RWPE1 (cell line): ENCODE measurements around the gene EVI5.

ENCODE experiments used
- CTCF ChIA-PET: fragments of 350-600 bp; sonication (Branson Sonifier 250); formaldehyde crosslinking; extraction: SDS; loops from one replicate; lab custom pipeline; 2021; lab: Yijun Ruan, JAX
- POLR2A ChIA-PET: fragments of 400-600 bp; formaldehyde crosslinking; extraction: SDS; loops from one replicate; lab custom pipeline; 2020; ENCODE audit warnings: antibody characterized with exemption; ENCODE audit not compliant: low non-redundant PET; lab: Yijun Ruan, JAX
- DNase-seq: peaks from one replicate; pipeline ENCODE4 v3.0.0; 2012; ENCODE audit warnings: low spot score
- H3K27ac ChIP-seq: fragments of 450-650 bp; 2 replicates; pipeline ENCODE4 v1.5.1; 2017
- CTCF ChIP-seq: fragments of 450-650 bp; conservative IDR thresholded peaks from 2 replicates; pipeline ENCODE4 v1.5.1; 2017; ENCODE audit warnings: low read depth, mild to moderate bottlenecking

The EVI5 gene

GRCh38 chr1:92797961-92798360 lies 13.1 kb upstream of the EVI5 start:
- ChIA-PET CTCF (no interaction called here), POLR2A (no interaction called here)
- H3K27ac ChIP-seq, result no peak overlapping the region
- no peak for TF ChIP-seq CTCF
- no peak for DNase-seq

GRCh38 chr1:92797297-92797696 lies 12.4 kb upstream of the EVI5 start:
- TF ChIP-seq CTCF, result no peak
- ChIA-PET CTCF (interaction anchor here (0.7 kb wide), 1 partner anchor 41 kb away, joined by 3 read pairs; no protein-coding TSS in a partner anchor), POLR2A (no interaction called here)
- no peak for DNase-seq
- H3K27ac ChIP-seq, result no peak overlapping the region

GRCh38 chr1:92795166-92795565 lies 10.3 kb upstream of the EVI5 start:
- H3K27ac ChIP-seq, result no peak overlapping the region
- no peak for DNase-seq
- ChIA-PET CTCF (interaction anchor here (0.6 kb wide), 1 partner anchor 46 kb away, joined by 3 read pairs; no protein-coding TSS in a partner anchor), POLR2A (no interaction called here)
- no peak for TF ChIP-seq CTCF

- no peak overlapping the region for H3K27ac ChIP-seq
- POLR2A ChIA-PET, result no interaction called here
- CTCF ChIA-PET, result interaction anchor here (1.4 kb wide), 1 partner anchor 44 kb away, joined by 3 read pairs; no protein-coding TSS in a partner anchor
- TF ChIP-seq CTCF, result no peak
- DNase-seq, result peak; percentile 11
Measured at GRCh38 chr1:92792340-92792782, 7.5 kb upstream of the EVI5 start.

- no peak for TF ChIP-seq CTCF
- no peak overlapping the region for H3K27ac ChIP-seq
- ChIA-PET POLR2A (no interaction called here), CTCF (interaction anchor here (1.0 to 1.4 kb wide), 3 partner anchors 15 to 45 kb away, joined by 3 to 4 read pairs (median 3); no protein-coding TSS in a partner anchor)
- no peak for DNase-seq
Measured at GRCh38 chr1:92791487-92792066, 6.7 kb upstream of the EVI5 start.

GRCh38 chr1:92790867-92791266 lies 6.0 kb upstream of the EVI5 start:
- ChIA-PET CTCF (interaction anchor here (0.6 to 1.1 kb wide), 3 partner anchors 14 to 45 kb away, joined by 3 to 4 read pairs (median 3); no protein-coding TSS in a partner anchor), POLR2A (no interaction called here)
- no peak overlapping the region for H3K27ac ChIP-seq
- no peak for DNase-seq
- no peak for TF ChIP-seq CTCF
